Neuronal stem cell (in vitro differentiated cells): ENCODE results near the gene TBPL1.

ENCODE experiments used
- DNase-seq: peaks from one replicate; pipeline ENCODE4 v3.0.0-alpha.2; 2013; ENCODE audit warnings: low spot score
- H2AFZ ChIP-seq: one replicate; pipeline ENCODE4 v1.6.1; 2013; ENCODE audit warnings: mild to moderate bottlenecking, low read length, inconsistent platforms
- H2AK5ac ChIP-seq: 2 replicates; pipeline ENCODE4 v1.6.1; 2013; ENCODE audit warnings: low read depth, mild to moderate bottlenecking, inconsistent platforms, low read length, moderate library complexity, mixed read lengths
- H2BK120ac ChIP-seq: 2 replicates; pipeline ENCODE4 v1.6.1; 2013; ENCODE audit warnings: low read depth, mild to moderate bottlenecking, inconsistent platforms, low read length, moderate library complexity, mixed read lengths
- H2BK12ac ChIP-seq: one replicate; pipeline ENCODE4 v1.6.1; 2013; ENCODE audit warnings: low read length, inconsistent platforms
- H2BK15ac ChIP-seq: 2 replicates; pipeline ENCODE4 v1.6.1; 2013; ENCODE audit warnings: mild to moderate bottlenecking, low read length, inconsistent platforms, mixed read lengths
- H2BK5ac ChIP-seq: one replicate; pipeline ENCODE4 v1.6.1; 2013; ENCODE audit warnings: inconsistent platforms, mild to moderate bottlenecking, low read length, moderate library complexity
- H3K14ac ChIP-seq: one replicate; pipeline ENCODE4 v1.6.1; 2013; ENCODE audit warnings: low read length, inconsistent platforms
- H3K18ac ChIP-seq: 2 replicates; pipeline ENCODE4 v1.6.1; 2013; ENCODE audit warnings: low read length, inconsistent platforms
- H3K23ac ChIP-seq: 2 replicates; pipeline ENCODE4 v1.6.1; 2013; ENCODE audit warnings: low read depth, mild to moderate bottlenecking, mixed read lengths, low read length, inconsistent platforms; ENCODE audit not compliant: poor library complexity
- H3K27ac ChIP-seq: replicated peaks from 3 replicates; pipeline ENCODE4 v1.5.1; 2013; ENCODE audit warnings: low read length, inconsistent platforms
- H3K27me3 ChIP-seq, 3 experiments: 2 replicates each; pipeline ENCODE4 v1.6.1; 2013; ENCODE audit warnings: low read length in 3 of 3, mild to moderate bottlenecking in 2 of 3, inconsistent platforms in 1 of 3, low read depth in 1 of 3, mixed read lengths in 1 of 3, moderate library complexity in 1 of 3; ENCODE audit not compliant: control insufficient read depth in 3 of 3, insufficient read depth in 3 of 3
- H3K36me3 ChIP-seq, 2 donors: replicated peaks in 1 of 2; 2 replicates each; pipeline ENCODE4 v1.6.1; 2013; ENCODE audit warnings: low read length in 2 of 2; ENCODE audit not compliant: control insufficient read depth in 2 of 2, insufficient read depth in 2 of 2
- H3K4ac ChIP-seq: 2 replicates; pipeline ENCODE4 v1.6.1; 2013; ENCODE audit warnings: inconsistent platforms, mild to moderate bottlenecking, low read length, moderate library complexity
- H3K4me1 ChIP-seq, 2 donors: 1 replicate in 1 of 2; 2 replicates in 1 of 2; pipeline ENCODE4 v1.6.1; 2013; ENCODE audit warnings: low read length in 2 of 2, low read depth in 1 of 2; ENCODE audit not compliant: control insufficient read depth in 2 of 2, insufficient read depth in 1 of 2
- H3K4me2 ChIP-seq: one replicate; pipeline ENCODE4 v1.6.1; 2013; ENCODE audit warnings: mild to moderate bottlenecking, low read length, inconsistent platforms; ENCODE audit not compliant: insufficient read depth, poor library complexity, severe bottlenecking
- H3K4me3 ChIP-seq, 2 donors: 2 replicates each; pipeline ENCODE4 v1.5.1; 2013; ENCODE audit warnings: low read length in 2 of 2, mild to moderate bottlenecking in 2 of 2, inconsistent platforms in 1 of 2, moderate library complexity in 1 of 2
- H3K79me1 ChIP-seq: one replicate; pipeline ENCODE4 v1.6.1; 2013; ENCODE audit warnings: low read depth, mild to moderate bottlenecking, inconsistent platforms, low read length, moderate library complexity
- H3K9ac ChIP-seq: one replicate; pipeline ENCODE4 v1.6.1; 2013; ENCODE audit warnings: mild to moderate bottlenecking, low read depth, low read length, inconsistent platforms; ENCODE audit not compliant: poor library complexity
- H3K9me3 ChIP-seq, 2 donors: replicated peaks in 1 of 2; 2 replicates each; pipeline versions ENCODE3 to v1.6.1; 2013; ENCODE audit warnings: low read length in 2 of 2, mild to moderate bottlenecking in 2 of 2, inconsistent platforms in 1 of 2, low read depth in 1 of 2, mixed read lengths in 1 of 2, moderate library complexity in 1 of 2; ENCODE audit not compliant: control insufficient read depth in 2 of 2, insufficient read depth in 1 of 2
- H4K8ac ChIP-seq: one replicate; pipeline ENCODE4 v1.6.1; 2013; ENCODE audit warnings: low read depth, mild to moderate bottlenecking, inconsistent platforms, low read length, moderate library complexity
- H4K91ac ChIP-seq: one replicate; pipeline ENCODE4 v1.6.1; 2013; ENCODE audit warnings: low read length, low read depth, mild to moderate bottlenecking, inconsistent platforms; ENCODE audit not compliant: poor library complexity
- WGBS, 2 donors: extraction: QIAGEN DNeasy Blood & Tissue Kit; methylation state at CpG; one replicate each; pipeline ENCODE4 v1.1.7; 2013; ENCODE audit warnings: missing lambda C conversion rate in 2 of 2, mixed read lengths in 1 of 2; ENCODE audit not compliant: insufficient read length in 2 of 2, insufficient replicate concordance in 1 of 2; ENCODE audit errors: extremely low coverage in 2 of 2; 5-methylcytosine and 5-hydroxymethylcytosine counted together

TBPL1 gene

DNA sequence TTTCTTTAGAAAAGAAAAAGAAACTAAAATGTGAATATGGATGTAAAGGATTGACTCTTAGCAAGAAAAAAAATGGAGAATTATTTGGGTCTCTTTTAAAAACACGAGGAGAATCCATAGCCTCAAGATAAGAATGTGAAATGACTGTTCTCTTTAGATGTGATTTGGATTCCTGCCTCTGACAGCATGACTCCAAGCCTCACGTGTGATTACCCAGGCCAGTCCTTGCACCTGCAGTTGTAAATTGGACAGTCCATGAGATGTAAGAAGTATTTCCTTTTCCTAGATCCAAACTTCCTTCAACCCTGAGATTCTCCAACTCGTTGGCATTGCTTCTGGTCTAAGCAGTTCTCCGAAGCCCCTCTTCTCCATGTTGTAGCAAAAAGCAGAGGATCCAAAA lies 67.5 kb downstream of the TBPL1 start:
- H3K9me3 ChIP-seq, result no peaks in the 10 kb centered on the region
- no peak overlapping the region for H3K4me2 ChIP-seq
- no peak overlapping the region for H4K8ac ChIP-seq
- no peak overlapping the region for H4K91ac ChIP-seq
- H3K79me1 ChIP-seq, result no peaks in the 10 kb centered on the region
- H2BK5ac ChIP-seq, result no peak overlapping the region
- no peak overlapping the region for H3K23ac ChIP-seq
- no peak overlapping the region for H2BK120ac ChIP-seq
- H3K9ac ChIP-seq, result no peak overlapping the region
- H3K27ac ChIP-seq, result no peak overlapping the region
- no peak overlapping the region for H2BK15ac ChIP-seq
- no peak overlapping the region for H3K14ac ChIP-seq
- H3K4me1 ChIP-seq, result no peaks in the 10 kb centered on the region
- no peak overlapping the region for H3K4me3 ChIP-seq
- H2AK5ac ChIP-seq, result no peak overlapping the region
- DNase-seq, result no peak
- WGBS, 2 donors, result no CpG with 5 or more reads among the region's 4 CpGs
- H3K18ac ChIP-seq, result no peak overlapping the region
- H3K27me3 ChIP-seq, result no peaks in the 10 kb centered on the region
- H2BK12ac ChIP-seq, result no peak overlapping the region
- H3K4ac ChIP-seq, result no peak overlapping the region
- H3K36me3 ChIP-seq, result peaks cover 0 to 8% of the 10 kb centered on the region in 2 donors
- H2AFZ ChIP-seq, result no peak overlapping the region

DNA sequence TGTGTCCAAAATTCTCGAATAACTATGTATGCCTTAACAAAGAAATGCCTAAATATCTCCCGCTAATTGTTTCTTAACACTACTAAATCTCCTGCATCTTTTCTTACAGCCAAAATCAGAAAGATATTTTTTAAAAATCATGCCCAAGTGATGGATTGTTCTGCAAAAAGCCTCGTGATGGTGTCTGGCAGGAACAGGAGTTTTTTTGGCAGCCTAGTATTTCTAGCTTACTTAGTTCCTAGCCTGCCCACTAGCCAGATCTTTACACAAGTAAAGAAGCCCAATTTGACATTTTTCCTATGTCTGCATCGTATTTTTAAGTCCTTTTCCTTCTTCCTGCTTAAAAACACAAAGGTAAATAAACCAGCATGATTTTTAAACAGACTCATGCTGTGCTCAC lies 67.9 kb downstream of the TBPL1 start:
- Histone ChIP-seq H3K27ac (no peak overlapping the region), H2BK5ac (no peak overlapping the region), H3K79me1 (no peaks in the 10 kb centered on the region), H2AFZ (no peak overlapping the region), H3K9ac (no peak overlapping the region), H3K9me3 (no peaks in the 10 kb centered on the region), H3K14ac (no peak overlapping the region), H3K4me1 (no peaks in the 10 kb centered on the region), H2AK5ac (no peak overlapping the region), H4K8ac (no peak overlapping the region), H3K27me3 (no peaks in the 10 kb centered on the region), H3K4ac (no peak overlapping the region), H3K23ac (no peak overlapping the region), H2BK120ac (no peak overlapping the region), H2BK12ac (no peak overlapping the region), H2BK15ac (no peak overlapping the region), H4K91ac (no peak overlapping the region), H3K36me3 (peaks cover 0 to 8% of the 10 kb centered on the region in 2 donors), H3K4me3 (no peak overlapping the region), H3K4me2 (no peak overlapping the region), H3K18ac (no peak overlapping the region)
- DNase-seq, result no peak
- WGBS, 2 donors, result no CpG with 5 or more reads among the region's 4 CpGs

DNA sequence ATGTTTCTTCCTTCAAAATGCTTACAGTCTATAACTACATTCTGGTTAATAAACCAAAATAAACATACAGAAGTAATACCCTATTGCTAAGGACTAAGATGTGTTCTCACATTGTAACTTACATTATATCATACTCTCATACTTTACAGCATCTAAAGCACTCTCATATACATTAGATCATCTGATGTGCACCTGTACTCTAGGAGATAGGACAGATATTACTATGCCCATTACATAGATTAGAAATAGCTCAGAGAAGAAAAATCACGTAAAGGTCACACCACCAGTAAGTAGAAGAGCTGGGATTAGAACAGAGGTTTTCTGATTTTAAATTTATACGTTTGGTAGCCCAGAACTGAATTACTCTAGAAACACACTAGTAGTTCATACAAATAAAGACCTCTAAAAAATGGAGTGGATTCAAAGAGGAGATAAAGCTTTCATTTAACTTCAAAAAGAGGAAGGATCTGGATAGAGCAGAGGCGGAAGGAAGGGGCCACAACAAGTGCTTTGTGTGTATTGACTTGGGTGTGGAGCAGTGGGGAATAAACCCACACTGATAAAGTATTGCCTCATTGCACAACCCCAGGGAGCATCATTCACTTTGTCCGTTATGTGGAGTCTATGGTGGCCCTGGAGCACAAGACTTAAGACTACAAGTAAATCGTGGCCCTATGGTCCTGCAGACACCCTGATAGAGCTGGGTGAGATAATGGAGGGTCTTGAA lies 68.5 kb downstream of the TBPL1 start:
- H3K9ac ChIP-seq, result no peak overlapping the region
- H3K4me1 ChIP-seq, result peaks cover 0 to 1% of the 10 kb centered on the region in 2 donors
- no peak overlapping the region for H3K18ac ChIP-seq
- no peak for DNase-seq
- H3K4ac ChIP-seq, result no peak overlapping the region
- no peak overlapping the region for H3K23ac ChIP-seq
- no peak overlapping the region for H3K27ac ChIP-seq
- H4K91ac ChIP-seq, result no peak overlapping the region
- no peaks in the 10 kb centered on the region for H3K9me3 ChIP-seq
- no peak overlapping the region for H2BK12ac ChIP-seq
- no peak overlapping the region for H3K4me3 ChIP-seq
- H3K27me3 ChIP-seq, result no peaks in the 10 kb centered on the region
- H2BK15ac ChIP-seq, result no peak overlapping the region
- H2BK5ac ChIP-seq, result no peak overlapping the region
- H2BK120ac ChIP-seq, result no peak overlapping the region
- no CpG with 5 or more reads among the region's 5 CpGs for WGBS, 2 donors
- no peak overlapping the region for H3K14ac ChIP-seq
- no peak overlapping the region for H4K8ac ChIP-seq
- peaks cover 0 to 8% of the 10 kb centered on the region in 2 donors for H3K36me3 ChIP-seq
- no peak overlapping the region for H3K4me2 ChIP-seq
- H2AFZ ChIP-seq, result no peak overlapping the region
- no peaks in the 10 kb centered on the region for H3K79me1 ChIP-seq
- no peak overlapping the region for H2AK5ac ChIP-seq

DNA sequence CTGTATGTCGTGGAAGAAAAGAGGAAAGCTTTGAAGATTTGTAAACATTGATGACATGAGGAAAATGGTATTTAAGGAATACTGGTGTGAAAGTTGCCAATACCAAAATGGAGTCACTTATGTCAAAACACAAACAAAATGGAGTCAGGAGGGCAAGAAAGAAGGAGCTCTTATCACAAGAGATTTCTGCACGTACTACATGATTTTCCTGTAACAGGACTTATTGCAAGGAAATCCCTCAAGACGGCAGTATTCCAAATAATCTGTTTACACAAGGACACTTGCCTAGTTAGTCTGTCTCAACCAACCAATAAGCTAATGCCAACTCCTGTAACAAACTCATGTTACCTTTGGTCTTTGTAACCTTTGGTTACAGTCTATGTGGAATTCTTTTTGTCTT lies 69.6 kb downstream of the TBPL1 start:
- H3K4ac ChIP-seq, result no peak overlapping the region
- H3K9ac ChIP-seq, result no peak overlapping the region
- no peak overlapping the region for H3K4me3 ChIP-seq
- DNase-seq, result no peak
- H4K91ac ChIP-seq, result no peak overlapping the region
- H3K4me1 ChIP-seq, result peaks cover 0 to 4% of the 10 kb centered on the region in 2 donors
- peaks cover 0 to 9% of the 10 kb centered on the region in 2 donors for H3K36me3 ChIP-seq
- H3K9me3 ChIP-seq, result no peaks in the 10 kb centered on the region
- H4K8ac ChIP-seq, result no peak overlapping the region
- no peak overlapping the region for H3K27ac ChIP-seq
- no peaks in the 10 kb centered on the region for H3K79me1 ChIP-seq
- no CpG with 5 or more reads among the region's 3 CpGs for WGBS, 2 donors
- no peak overlapping the region for H2BK5ac ChIP-seq
- H3K14ac ChIP-seq, result no peak overlapping the region
- no peak overlapping the region for H2BK120ac ChIP-seq
- H3K27me3 ChIP-seq, result no peaks in the 10 kb centered on the region
- H2AFZ ChIP-seq, result no peak overlapping the region
- H2BK15ac ChIP-seq, result no peak overlapping the region
- H2AK5ac ChIP-seq, result no peak overlapping the region
- no peak overlapping the region for H2BK12ac ChIP-seq
- no peak overlapping the region for H3K18ac ChIP-seq
- H3K23ac ChIP-seq, result no peak overlapping the region
- no peak overlapping the region for H3K4me2 ChIP-seq
